ENCODE data around the gene CACNA1G. TPM values are rescaled to one million over a fixed set of nuclear protein-coding genes. Genes with fewer than 3 reads are reported as not detected.
A peak's percentile ranks its signal among the peaks of the same experiment; 100 is the strongest.

Gene CACNA1G
- total RNA-seq, 1 experiment from 2014 or later: 6.7 TPM

DNA sequence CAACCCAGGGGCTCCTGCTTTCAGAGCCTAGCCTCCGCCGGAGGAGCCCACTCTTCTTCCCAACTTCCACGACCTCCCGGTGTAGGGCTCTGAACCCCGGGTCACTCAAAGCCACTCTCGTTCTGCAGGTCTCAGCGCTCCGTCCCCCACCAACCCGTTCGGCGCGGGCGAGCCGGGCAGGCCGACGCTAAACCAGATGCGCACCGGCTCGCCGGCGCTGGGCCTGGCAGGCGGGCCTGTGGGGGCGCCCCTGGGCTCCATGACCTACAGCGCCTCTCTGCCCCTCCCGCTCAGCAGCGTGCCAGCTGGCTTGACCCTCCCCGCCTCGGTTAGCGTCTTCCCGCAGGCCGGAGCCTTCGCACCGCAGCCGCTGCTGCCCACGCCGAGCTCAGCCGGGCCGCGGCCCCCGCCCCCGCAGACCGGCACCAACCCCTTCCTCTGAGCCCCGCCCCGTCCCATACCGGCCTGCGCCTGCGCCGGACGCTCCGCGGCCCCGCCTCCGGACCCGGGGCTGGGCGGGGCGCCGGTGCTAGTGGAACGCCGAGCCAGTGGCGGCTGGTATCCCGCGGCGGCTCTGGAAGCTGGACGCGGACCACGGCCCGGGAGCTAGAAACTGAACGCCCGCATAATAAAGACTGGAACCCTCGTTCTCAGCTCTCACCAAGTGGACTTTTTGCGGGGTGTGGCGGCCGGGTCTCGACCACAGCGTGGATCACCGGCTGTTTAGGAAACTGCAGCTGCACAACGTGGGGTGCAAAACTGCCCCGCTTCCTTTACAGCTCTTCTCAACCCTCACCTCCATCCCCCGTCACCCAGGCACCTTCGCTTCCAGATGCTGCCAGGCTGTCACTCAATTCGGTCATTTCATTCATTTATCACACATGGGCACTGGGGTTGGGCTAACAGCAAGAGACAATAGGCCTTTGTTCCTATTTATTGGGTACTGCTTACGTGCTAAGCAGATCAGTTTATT lies 18.5 kb upstream of the CACNA1G start (continued):
- TF ChIP-seq ZNF317 (CRISPR knock-in tag; IDR thresholded peaks at IDR 0.05; ENCODE audit: borderline replicate concordance, low read depth) (no peak), TEAD1 (CRISPR knock-in tag; IDR thresholded peaks at IDR 0.05) (no peak), NFE2L1 (CRISPR knock-in tag; IDR thresholded peaks at IDR 0.05) (no peak), ZNF396 (CRISPR knock-in tag; IDR thresholded peaks at IDR 0.05; ENCODE audit: borderline replicate concordance) (no peak), ZNF138 (CRISPR knock-in tag; conservative IDR thresholded peaks at IDR 0.05) (no peak), TP53 (CRISPR knock-in tag; IDR thresholded peaks at IDR 0.05) (no peak), ZNF671 (CRISPR knock-in tag; IDR thresholded peaks at IDR 0.05) (no peak), ZNF416 (CRISPR knock-in tag; IDR thresholded peaks at IDR 0.05) (no peak), TCF7 (CRISPR knock-in tag; IDR thresholded peaks at IDR 0.05; ENCODE audit: low read depth) (no peak), SP1 (CRISPR knock-in tag; conservative IDR thresholded peaks at IDR 0.05) (peak; percentile 85), FOXK1 (CRISPR knock-in tag; IDR thresholded peaks at IDR 0.05) (no peak), PRRX2 (CRISPR knock-in tag; IDR thresholded peaks at IDR 0.05) (no peak), ZNF121 (CRISPR knock-in tag; IDR thresholded peaks at IDR 0.05) (no peak), ZBTB21 (CRISPR knock-in tag; IDR thresholded peaks at IDR 0.05; ENCODE audit: borderline replicate concordance) (no peak), CREB1 (CRISPR knock-in tag; IDR thresholded peaks at IDR 0.05) (no peak)
- TF ChIP-seq, protein P1, sequence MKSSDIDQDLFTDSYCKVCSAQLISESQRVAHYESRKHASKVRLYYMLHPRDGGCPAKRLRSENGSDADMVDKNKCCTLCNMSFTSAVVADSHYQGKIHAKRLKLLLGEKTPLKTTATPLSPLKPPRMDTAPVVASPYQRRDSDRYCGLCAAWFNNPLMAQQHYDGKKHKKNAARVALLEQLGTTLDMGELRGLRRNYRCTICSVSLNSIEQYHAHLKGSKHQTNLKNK (CRISPR knock-in tag; IDR thresholded peaks at IDR 0.05): no peak
- TF ChIP-seq, protein P2, sequence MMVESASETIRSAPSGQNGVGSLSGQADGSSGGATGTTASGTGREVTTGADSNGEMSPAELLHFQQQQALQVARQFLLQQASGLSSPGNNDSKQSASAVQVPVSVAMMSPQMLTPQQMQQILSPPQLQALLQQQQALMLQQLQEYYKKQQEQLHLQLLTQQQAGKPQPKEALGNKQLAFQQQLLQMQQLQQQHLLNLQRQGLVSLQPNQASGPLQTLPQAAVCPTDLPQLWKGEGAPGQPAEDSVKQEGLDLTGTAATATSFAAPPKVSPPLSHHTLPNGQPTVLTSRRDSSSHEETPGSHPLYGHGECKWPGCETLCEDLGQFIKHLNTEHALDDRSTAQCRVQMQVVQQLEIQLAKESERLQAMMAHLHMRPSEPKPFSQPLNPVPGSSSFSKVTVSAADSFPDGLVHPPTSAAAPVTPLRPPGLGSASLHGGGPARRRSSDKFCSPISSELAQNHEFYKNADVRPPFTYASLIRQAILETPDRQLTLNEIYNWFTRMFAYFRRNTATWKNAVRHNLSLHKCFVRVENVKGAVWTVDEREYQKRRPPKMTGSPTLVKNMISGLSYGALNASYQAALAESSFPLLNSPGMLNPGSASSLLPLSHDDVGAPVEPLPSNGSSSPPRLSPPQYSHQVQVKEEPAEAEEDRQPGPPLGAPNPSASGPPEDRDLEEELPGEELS (CRISPR knock-in tag; IDR thresholded peaks at IDR 0.05): peak; percentile 71; the same call in 1 of the 2 replicates
- TF ChIP-seq, protein P3, sequence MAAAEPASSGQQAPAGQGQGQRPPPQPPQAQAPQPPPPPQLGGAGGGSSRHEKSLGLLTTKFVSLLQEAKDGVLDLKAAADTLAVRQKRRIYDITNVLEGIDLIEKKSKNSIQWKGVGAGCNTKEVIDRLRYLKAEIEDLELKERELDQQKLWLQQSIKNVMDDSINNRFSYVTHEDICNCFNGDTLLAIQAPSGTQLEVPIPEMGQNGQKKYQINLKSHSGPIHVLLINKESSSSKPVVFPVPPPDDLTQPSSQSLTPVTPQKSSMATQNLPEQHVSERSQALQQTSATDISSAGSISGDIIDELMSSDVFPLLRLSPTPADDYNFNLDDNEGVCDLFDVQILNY (CRISPR knock-in tag; IDR thresholded peaks at IDR 0.05): peak; percentile 43; the same call in 1 of the 2 replicates
- TF ChIP-seq, protein P4, sequence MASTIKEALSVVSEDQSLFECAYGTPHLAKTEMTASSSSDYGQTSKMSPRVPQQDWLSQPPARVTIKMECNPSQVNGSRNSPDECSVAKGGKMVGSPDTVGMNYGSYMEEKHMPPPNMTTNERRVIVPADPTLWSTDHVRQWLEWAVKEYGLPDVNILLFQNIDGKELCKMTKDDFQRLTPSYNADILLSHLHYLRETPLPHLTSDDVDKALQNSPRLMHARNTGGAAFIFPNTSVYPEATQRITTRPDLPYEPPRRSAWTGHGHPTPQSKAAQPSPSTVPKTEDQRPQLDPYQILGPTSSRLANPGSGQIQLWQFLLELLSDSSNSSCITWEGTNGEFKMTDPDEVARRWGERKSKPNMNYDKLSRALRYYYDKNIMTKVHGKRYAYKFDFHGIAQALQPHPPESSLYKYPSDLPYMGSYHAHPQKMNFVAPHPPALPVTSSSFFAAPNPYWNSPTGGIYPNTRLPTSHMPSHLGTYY (CRISPR knock-in tag; IDR thresholded peaks at IDR 0.05): no peak
- TF ChIP-seq, protein P5, sequence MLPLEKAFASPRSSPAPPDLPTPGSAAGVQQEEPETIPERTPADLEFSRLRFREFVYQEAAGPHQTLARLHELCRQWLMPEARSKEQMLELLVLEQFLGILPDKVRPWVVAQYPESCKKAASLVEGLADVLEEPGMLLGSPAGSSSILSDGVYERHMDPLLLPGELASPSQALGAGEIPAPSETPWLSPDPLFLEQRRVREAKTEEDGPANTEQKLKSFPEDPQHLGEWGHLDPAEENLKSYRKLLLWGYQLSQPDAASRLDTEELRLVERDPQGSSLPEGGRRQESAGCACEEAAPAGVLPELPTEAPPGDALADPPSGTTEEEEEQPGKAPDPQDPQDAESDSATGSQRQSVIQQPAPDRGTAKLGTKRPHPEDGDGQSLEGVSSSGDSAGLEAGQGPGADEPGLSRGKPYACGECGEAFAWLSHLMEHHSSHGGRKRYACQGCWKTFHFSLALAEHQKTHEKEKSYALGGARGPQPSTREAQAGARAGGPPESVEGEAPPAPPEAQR (CRISPR knock-in tag; IDR thresholded peaks at IDR 0.05): no peak
- TF ChIP-seq, protein P6, sequence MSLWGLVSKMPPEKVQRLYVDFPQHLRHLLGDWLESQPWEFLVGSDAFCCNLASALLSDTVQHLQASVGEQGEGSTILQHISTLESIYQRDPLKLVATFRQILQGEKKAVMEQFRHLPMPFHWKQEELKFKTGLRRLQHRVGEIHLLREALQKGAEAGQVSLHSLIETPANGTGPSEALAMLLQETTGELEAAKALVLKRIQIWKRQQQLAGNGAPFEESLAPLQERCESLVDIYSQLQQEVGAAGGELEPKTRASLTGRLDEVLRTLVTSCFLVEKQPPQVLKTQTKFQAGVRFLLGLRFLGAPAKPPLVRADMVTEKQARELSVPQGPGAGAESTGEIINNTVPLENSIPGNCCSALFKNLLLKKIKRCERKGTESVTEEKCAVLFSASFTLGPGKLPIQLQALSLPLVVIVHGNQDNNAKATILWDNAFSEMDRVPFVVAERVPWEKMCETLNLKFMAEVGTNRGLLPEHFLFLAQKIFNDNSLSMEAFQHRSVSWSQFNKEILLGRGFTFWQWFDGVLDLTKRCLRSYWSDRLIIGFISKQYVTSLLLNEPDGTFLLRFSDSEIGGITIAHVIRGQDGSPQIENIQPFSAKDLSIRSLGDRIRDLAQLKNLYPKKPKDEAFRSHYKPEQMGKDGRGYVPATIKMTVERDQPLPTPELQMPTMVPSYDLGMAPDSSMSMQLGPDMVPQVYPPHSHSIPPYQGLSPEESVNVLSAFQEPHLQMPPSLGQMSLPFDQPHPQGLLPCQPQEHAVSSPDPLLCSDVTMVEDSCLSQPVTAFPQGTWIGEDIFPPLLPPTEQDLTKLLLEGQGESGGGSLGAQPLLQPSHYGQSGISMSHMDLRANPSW (CRISPR knock-in tag; conservative IDR thresholded peaks at IDR 0.05; ENCODE audit: low read depth): no peak
- TF ChIP-seq, protein P7, sequence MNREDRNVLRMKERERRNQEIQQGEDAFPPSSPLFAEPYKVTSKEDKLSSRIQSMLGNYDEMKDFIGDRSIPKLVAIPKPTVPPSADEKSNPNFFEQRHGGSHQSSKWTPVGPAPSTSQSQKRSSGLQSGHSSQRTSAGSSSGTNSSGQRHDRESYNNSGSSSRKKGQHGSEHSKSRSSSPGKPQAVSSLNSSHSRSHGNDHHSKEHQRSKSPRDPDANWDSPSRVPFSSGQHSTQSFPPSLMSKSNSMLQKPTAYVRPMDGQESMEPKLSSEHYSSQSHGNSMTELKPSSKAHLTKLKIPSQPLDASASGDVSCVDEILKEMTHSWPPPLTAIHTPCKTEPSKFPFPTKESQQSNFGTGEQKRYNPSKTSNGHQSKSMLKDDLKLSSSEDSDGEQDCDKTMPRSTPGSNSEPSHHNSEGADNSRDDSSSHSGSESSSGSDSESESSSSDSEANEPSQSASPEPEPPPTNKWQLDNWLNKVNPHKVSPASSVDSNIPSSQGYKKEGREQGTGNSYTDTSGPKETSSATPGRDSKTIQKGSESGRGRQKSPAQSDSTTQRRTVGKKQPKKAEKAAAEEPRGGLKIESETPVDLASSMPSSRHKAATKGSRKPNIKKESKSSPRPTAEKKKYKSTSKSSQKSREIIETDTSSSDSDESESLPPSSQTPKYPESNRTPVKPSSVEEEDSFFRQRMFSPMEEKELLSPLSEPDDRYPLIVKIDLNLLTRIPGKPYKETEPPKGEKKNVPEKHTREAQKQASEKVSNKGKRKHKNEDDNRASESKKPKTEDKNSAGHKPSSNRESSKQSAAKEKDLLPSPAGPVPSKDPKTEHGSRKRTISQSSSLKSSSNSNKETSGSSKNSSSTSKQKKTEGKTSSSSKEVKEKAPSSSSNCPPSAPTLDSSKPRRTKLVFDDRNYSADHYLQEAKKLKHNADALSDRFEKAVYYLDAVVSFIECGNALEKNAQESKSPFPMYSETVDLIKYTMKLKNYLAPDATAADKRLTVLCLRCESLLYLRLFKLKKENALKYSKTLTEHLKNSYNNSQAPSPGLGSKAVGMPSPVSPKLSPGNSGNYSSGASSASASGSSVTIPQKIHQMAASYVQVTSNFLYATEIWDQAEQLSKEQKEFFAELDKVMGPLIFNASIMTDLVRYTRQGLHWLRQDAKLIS (CRISPR knock-in tag; IDR thresholded peaks at IDR 0.05; ENCODE audit: borderline replicate concordance): no peak
- TF ChIP-seq, protein P8, sequence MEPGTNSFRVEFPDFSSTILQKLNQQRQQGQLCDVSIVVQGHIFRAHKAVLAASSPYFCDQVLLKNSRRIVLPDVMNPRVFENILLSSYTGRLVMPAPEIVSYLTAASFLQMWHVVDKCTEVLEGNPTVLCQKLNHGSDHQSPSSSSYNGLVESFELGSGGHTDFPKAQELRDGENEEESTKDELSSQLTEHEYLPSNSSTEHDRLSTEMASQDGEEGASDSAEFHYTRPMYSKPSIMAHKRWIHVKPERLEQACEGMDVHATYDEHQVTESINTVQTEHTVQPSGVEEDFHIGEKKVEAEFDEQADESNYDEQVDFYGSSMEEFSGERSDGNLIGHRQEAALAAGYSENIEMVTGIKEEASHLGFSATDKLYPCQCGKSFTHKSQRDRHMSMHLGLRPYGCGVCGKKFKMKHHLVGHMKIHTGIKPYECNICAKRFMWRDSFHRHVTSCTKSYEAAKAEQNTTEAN (CRISPR knock-in tag; IDR thresholded peaks at IDR 0.05): no peak
